Measurements from ENCODE around the gene WBP1L. TPM values are rescaled to one million over a fixed set of nuclear protein-coding genes. Genes with fewer than 3 reads are reported as not detected.

Gene WBP1L
- polyA plus RNA-seq, 3 donors: 24.8 to 43.0 (median 38.3) TPM

GRCh38 chr10:102813734-102814452 lies 70.1 kb downstream of the WBP1L start:
- H3K4me1 Mint-ChIP-seq: peaks cover 76% of the 10 kb centered on the region
- Histone ChIP-seq H3K79me2 (ENCODE audit: insufficient read depth, low read length) (peaks cover 1% of the 10 kb centered on the region), H2AFZ (ENCODE audit: insufficient read depth, low read depth, low read length, poor library complexity, severe bottlenecking) (no peak overlapping the region), H3K36me3 (replicated peaks in 1 of 2; ENCODE audit: control insufficient read depth in 1 of 2, insufficient read depth in 2 of 2, low read length in 2 of 2) (peaks cover 25 to 49% of the 10 kb centered on the region in 2 donors), H3K4me3 (replicated peaks in 1 of 3; ENCODE audit: low read depth in 2 of 3, low read length in 3 of 3) (no peak overlapping the region), H4K20me1 (ENCODE audit: insufficient read depth, low read length) (no peaks in the 10 kb centered on the region), H3K27ac (ENCODE audit: low read depth in 1 of 2, low read length in 2 of 2) (peak overlapping the region; percentile 98 to 99), H3K4me2 (replicated peaks; ENCODE audit: extremely low read depth, low read length, poor library complexity, severe bottlenecking) (no peak overlapping the region), H3K9ac (ENCODE audit: insufficient read depth, low read length, poor library complexity, severe bottlenecking) (no peak overlapping the region), H3K4me1 (ENCODE audit: control insufficient read depth in 1 of 2, insufficient read depth in 2 of 2, low read length in 2 of 2) (peaks cover 83 to 89% of the 10 kb centered on the region in 2 donors), H3K27me3 (ENCODE audit: control insufficient read depth in 2 of 2, insufficient read depth in 2 of 2, low read length in 2 of 2) (no peaks in the 10 kb centered on the region), H3K9me3 (replicated peaks in 1 of 2; ENCODE audit: control insufficient read depth in 1 of 2, insufficient read depth in 1 of 2, low read length in 2 of 2) (no peaks in the 10 kb centered on the region)
- H3K4me3 Mint-ChIP-seq: no peak overlapping the region
- TF ChIP-seq CTCF (IDR thresholded peaks at IDR 0.05): no peak
- H3K27me3 Mint-ChIP-seq (ENCODE audit: low read depth in 3 of 3): peaks cover 0 to 3% (median 0%) of the 10 kb centered on the region in 3 donors
- peaks cover 49 to 65% of the 10 kb centered on the region in 2 donors for H3K36me3 Mint-ChIP-seq
- peak in 2 of 3 donors; percentile 29 to 37 for DNase-seq
- WGBS (ENCODE audit: insufficient coverage): 82% methylated on average over 11 of the region's 16 CpGs
- intact Hi-C loops (cut with micrococcal nuclease): no loop called here
- H3K27ac Mint-ChIP-seq: peak overlapping the region; percentile 66 to 100 (median 99)
- no peaks in the 10 kb centered on the region for H3K9me3 Mint-ChIP-seq

GRCh38 chr10:102814453-102814871 lies 70.7 kb downstream of the WBP1L start:
- H3K36me3 Mint-ChIP-seq: peaks cover 46 to 63% of the 10 kb centered on the region in 2 donors
- no peak overlapping the region for H2AFZ ChIP-seq (ENCODE audit: insufficient read depth, low read depth, low read length, poor library complexity, severe bottlenecking)
- peak in 1 of 3 donors; percentile 20 for DNase-seq
- no peak overlapping the region for H3K4me3 Mint-ChIP-seq
- H3K9me3 Mint-ChIP-seq: no peaks in the 10 kb centered on the region
- peaks cover 25 to 49% of the 10 kb centered on the region in 2 donors for H3K36me3 ChIP-seq (replicated peaks in 1 of 2; ENCODE audit: control insufficient read depth in 1 of 2, insufficient read depth in 2 of 2, low read length in 2 of 2)
- intact Hi-C loops (cut with micrococcal nuclease): no loop called here
- WGBS (ENCODE audit: insufficient coverage): 87% methylated on average over 3 of the region's 8 CpGs
- peak overlapping the region; percentile 98 to 99 for H3K27ac ChIP-seq (ENCODE audit: low read depth in 1 of 2, low read length in 2 of 2)
- H3K9ac ChIP-seq (ENCODE audit: insufficient read depth, low read length, poor library complexity, severe bottlenecking): no peak overlapping the region
- peak overlapping the region; percentile 66 to 100 (median 99) for H3K27ac Mint-ChIP-seq
- no peaks in the 10 kb centered on the region for H3K27me3 ChIP-seq (ENCODE audit: control insufficient read depth in 2 of 2, insufficient read depth in 2 of 2, low read length in 2 of 2)
- no peaks in the 10 kb centered on the region for H3K9me3 ChIP-seq (replicated peaks in 1 of 2; ENCODE audit: control insufficient read depth in 1 of 2, insufficient read depth in 1 of 2, low read length in 2 of 2)
- H3K4me1 Mint-ChIP-seq: peaks cover 81% of the 10 kb centered on the region
- TF ChIP-seq CTCF (IDR thresholded peaks at IDR 0.05): no peak
- H3K27me3 Mint-ChIP-seq (ENCODE audit: low read depth in 3 of 3): peaks cover 0 to 3% (median 0%) of the 10 kb centered on the region in 3 donors
- no peak overlapping the region for H3K4me2 ChIP-seq (replicated peaks; ENCODE audit: extremely low read depth, low read length, poor library complexity, severe bottlenecking)
- H4K20me1 ChIP-seq (ENCODE audit: insufficient read depth, low read length): no peaks in the 10 kb centered on the region
- H3K4me1 ChIP-seq (ENCODE audit: control insufficient read depth in 1 of 2, insufficient read depth in 2 of 2, low read length in 2 of 2): peaks cover 89 to 95% of the 10 kb centered on the region in 2 donors
- H3K79me2 ChIP-seq (ENCODE audit: insufficient read depth, low read length): no peaks in the 10 kb centered on the region
- H3K4me3 ChIP-seq (replicated peaks in 1 of 3; ENCODE audit: low read depth in 2 of 3, low read length in 3 of 3): no peak overlapping the region

Data from CD14-positive monocyte (primary cell).